Uterus (tissue), 4 donors: ENCODE results near the gene NECTIN1. TPM values are rescaled to one million over a fixed set of nuclear protein-coding genes. Genes with fewer than 3 reads are reported as not detected.

ENCODE experiments used
- DNase-seq, 2 donors: peaks; one replicate each; pipeline ENCODE4 v3.0.0-alpha.2; 2019 to 2020
- H3K27ac ChIP-seq, 2 donors: fragments of 200-600 bp; sonication (generic); 1 replicate in 1 of 2; 2 replicates in 1 of 2; pipeline ENCODE4 v1.5.1; 2016 to 2018
- H3K27me3 ChIP-seq, 2 donors: fragments of 200-600 bp; sonication (generic); one replicate each; pipeline ENCODE4 v1.5.1; 2018 to 2019; ENCODE audit warnings: control low read depth in 1 of 2
- H3K36me3 ChIP-seq, 2 donors: fragments of 200-600 bp; sonication (generic); one replicate each; pipeline ENCODE4 v1.5.1; 2019; ENCODE audit warnings: control low read depth in 1 of 2
- H3K4me1 ChIP-seq, 2 donors: fragments of 200-600 bp; sonication (generic); one replicate each; pipeline ENCODE4 v1.5.1; 2018 to 2019; ENCODE audit warnings: control low read depth in 1 of 2
- H3K4me3 ChIP-seq, 2 donors: fragments of 200-600 bp; sonication (generic); 1 replicate in 1 of 2; 2 replicates in 1 of 2; pipeline ENCODE4 v1.5.1; 2018 to 2019; ENCODE audit warnings: mild to moderate bottlenecking in 1 of 2
- H3K9me3 ChIP-seq, 2 donors: fragments of 200-600 bp; sonication (generic); one replicate each; pipeline ENCODE4 v1.5.1; 2019; ENCODE audit warnings: control low read depth in 1 of 2
- POLR2A ChIP-seq, 2 donors: fragments of 450-650 bp; IDR thresholded peaks; one replicate each; pipeline ENCODE4 v1.6.1; 2016; ENCODE audit warnings: antibody characterized with exemption in 2 of 2, mild to moderate bottlenecking in 1 of 2, moderate library complexity in 1 of 2
- intact Hi-C: fragments of 100-400 bp; cut with DNase I; formaldehyde crosslinking; loops from one replicate; pipeline ENCODE4 v1.15.1; 2023; ENCODE audit warnings: low total_unique reads
- total RNA-seq, 4 donors: library from RNA; depleted of rRNA in 3 of 4; stranded (reverse); fragments of >200 nt in 3 of 4; gene quantifications; one replicate each; pipeline versions ENCODE4 v1.1.0 to v1.2.4, GENCODE V29; 2014 to 2023
- TF ChIP-seq, protein P1 (sequence below), 4 experiments: fragments of 200-600 bp in 2 of 4; fragments of 450-650 bp in 2 of 4; sonication (generic) in 2 of 4; IDR thresholded peaks; one replicate each; pipeline ENCODE4 v1.5.1; 2016 to 2019; ENCODE audit warnings: antibody characterized with exemption in 4 of 4, mild to moderate bottlenecking in 2 of 4, moderate library complexity in 1 of 4
- donor health status: DM: yes; HTN: yes; CAD: no.

The NECTIN1 gene
- total RNA-seq, 4 donors from 2014 or later: 1.3 to 10.6 (median 9.2) TPM; not detected in 1

DNA sequence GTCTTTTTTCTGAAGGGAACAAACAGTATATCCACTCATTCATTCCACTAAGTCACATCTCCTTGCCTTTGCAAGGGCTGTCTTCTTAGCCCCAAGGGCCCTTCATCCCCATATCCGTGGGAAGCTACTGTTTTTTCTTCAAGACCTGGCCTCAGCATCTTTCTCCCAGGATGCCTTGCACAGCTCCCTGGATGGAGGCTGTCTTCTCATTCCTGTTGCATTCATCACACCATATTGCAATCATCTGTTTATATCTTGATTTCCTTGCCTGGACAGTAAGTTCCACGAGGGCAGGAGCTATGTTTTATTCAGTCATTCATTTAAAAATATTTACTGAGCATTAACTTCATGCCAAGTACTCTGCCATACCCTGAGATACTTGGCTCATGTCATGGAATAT, 29.3 kb upstream of the NECTIN1 start:
- intact Hi-C loops: no loop called here

DNA sequence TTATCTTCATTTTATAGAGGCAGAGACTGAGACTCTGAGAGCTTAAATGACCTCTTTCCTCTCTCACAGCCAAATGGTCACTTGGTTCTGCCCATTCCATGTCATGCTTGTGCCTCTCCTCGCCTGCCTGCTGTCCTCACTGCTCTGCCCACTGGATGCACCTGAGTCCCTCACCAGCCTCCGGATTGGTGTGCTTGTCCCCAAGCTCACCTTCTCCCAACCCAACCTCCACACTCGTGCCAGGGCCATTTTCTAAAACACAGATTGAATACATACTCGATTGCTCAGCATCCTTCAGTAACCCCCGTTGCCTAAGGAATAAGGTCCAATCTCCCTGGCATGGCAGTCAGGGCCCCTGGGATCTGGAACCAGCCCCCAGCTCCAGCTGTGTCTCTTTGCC, 28.4 kb upstream of the NECTIN1 start:
- intact Hi-C loops: no loop called here
- Histone ChIP-seq H3K27me3 (no peaks in the 10 kb centered on the region), H3K4me3 (no peak overlapping the region), H3K9me3 (no peaks in the 10 kb centered on the region), H3K36me3 (no peaks in the 10 kb centered on the region), H3K4me1 (no peaks in the 10 kb centered on the region), H3K27ac (no peak overlapping the region)
- TF ChIP-seq POLR2A (IDR thresholded peaks at IDR 0.05): no peak
- TF ChIP-seq, protein P1, sequence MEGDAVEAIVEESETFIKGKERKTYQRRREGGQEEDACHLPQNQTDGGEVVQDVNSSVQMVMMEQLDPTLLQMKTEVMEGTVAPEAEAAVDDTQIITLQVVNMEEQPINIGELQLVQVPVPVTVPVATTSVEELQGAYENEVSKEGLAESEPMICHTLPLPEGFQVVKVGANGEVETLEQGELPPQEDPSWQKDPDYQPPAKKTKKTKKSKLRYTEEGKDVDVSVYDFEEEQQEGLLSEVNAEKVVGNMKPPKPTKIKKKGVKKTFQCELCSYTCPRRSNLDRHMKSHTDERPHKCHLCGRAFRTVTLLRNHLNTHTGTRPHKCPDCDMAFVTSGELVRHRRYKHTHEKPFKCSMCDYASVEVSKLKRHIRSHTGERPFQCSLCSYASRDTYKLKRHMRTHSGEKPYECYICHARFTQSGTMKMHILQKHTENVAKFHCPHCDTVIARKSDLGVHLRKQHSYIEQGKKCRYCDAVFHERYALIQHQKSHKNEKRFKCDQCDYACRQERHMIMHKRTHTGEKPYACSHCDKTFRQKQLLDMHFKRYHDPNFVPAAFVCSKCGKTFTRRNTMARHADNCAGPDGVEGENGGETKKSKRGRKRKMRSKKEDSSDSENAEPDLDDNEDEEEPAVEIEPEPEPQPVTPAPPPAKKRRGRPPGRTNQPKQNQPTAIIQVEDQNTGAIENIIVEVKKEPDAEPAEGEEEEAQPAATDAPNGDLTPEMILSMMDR (IDR thresholded peaks at IDR 0.05): no peak
- no peak for DNase-seq

More for the DNA sequence above, 29.3 kb upstream of the NECTIN1 start:
- TF ChIP-seq, protein P1 (IDR thresholded peaks at IDR 0.05): no peak
- TF ChIP-seq POLR2A (IDR thresholded peaks at IDR 0.05): no peak
- Histone ChIP-seq H3K27ac (no peak overlapping the region), H3K4me3 (no peak overlapping the region), H3K36me3 (no peaks in the 10 kb centered on the region), H3K27me3 (no peaks in the 10 kb centered on the region), H3K9me3 (no peaks in the 10 kb centered on the region), H3K4me1 (no peaks in the 10 kb centered on the region)
- DNase-seq: no peak

DNA sequence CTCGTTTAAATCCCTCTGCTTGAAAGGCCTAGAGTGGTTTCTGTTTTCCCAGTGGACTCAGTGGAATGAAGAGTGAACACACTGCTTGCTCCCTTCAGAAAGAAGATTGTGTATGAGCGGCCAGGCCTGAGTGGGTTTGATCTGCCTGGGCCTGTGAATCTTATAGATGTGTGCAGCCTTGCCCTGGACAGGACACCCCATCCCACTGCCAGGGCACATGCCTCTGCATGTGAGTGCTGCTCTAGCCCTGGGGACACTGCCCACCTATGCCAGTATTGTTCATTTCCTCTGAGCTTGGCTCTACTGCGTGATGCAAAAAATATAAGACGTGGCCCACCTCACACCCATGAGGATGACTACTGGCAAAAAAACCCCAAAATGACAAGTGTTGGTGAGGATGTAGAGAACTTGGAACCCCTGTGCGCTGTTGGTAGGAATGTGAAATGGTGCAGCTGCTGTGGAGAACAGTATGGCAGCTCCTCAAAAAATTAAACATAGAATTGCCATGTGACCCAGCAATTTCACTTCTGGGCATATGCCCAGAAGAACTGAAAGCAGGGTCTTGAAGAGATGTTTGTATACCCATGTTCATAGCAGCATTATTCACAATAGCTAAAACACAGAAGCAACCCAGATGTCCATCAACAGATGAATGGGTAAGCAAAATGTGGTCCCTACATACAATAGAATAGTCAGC, 27.3 kb upstream of the NECTIN1 start:
- intact Hi-C loops: no loop called here
- H3K27me3 ChIP-seq: no peaks in the 10 kb centered on the region
- H3K4me1 ChIP-seq: no peaks in the 10 kb centered on the region
- TF ChIP-seq, protein P1 (IDR thresholded peaks at IDR 0.05): no peak
- TF ChIP-seq POLR2A (IDR thresholded peaks at IDR 0.05): no peak
- no peak overlapping the region for H3K27ac ChIP-seq
- no peaks in the 10 kb centered on the region for H3K9me3 ChIP-seq
- H3K36me3 ChIP-seq: no peaks in the 10 kb centered on the region
- no peak overlapping the region for H3K4me3 ChIP-seq
- DNase-seq: no peak

DNA sequence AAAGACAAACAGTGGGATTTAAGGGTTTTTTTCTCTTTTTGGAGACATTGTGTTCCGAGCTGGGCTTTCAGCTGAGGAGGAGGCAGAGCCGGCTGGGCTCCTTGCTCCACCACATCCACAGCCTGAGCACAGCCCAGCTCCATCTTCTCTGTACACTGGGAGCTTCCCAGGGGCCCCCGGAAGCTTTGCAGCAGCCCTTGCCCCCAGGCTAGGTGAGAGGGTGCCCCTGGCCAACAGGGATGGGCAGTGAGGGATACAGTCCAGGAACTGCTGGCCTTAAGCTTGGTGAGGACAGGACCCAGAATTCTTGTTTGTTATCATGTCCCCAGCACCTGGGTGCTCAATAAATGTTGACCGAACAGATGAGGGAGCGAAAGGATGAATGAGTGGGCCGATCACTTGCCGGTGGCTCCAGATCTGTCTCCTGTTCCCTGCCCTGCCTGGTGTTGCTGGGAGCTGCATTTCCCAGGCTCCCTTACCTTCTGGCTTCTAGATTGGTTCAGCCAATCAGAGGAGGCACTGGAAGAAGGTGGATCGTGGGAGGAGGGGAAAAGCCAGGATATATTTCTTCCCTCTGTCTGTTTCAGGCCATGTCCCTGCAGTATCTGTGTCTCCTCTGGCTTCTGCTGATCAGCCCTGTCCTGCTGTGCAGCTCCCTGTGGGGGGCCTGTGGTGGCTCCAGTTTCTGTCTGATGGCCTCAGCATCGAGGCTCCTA, 26.5 kb upstream of the NECTIN1 start:
- no peaks in the 10 kb centered on the region for H3K4me1 ChIP-seq
- H3K36me3 ChIP-seq: no peaks in the 10 kb centered on the region
- H3K9me3 ChIP-seq: no peaks in the 10 kb centered on the region
- H3K27ac ChIP-seq: no peak overlapping the region
- intact Hi-C loops: no loop called here
- DNase-seq: no peak
- H3K27me3 ChIP-seq: no peaks in the 10 kb centered on the region
- TF ChIP-seq POLR2A (IDR thresholded peaks at IDR 0.05): no peak
- TF ChIP-seq, protein P1 (IDR thresholded peaks at IDR 0.05): no peak
- H3K4me3 ChIP-seq: no peak overlapping the region

DNA sequence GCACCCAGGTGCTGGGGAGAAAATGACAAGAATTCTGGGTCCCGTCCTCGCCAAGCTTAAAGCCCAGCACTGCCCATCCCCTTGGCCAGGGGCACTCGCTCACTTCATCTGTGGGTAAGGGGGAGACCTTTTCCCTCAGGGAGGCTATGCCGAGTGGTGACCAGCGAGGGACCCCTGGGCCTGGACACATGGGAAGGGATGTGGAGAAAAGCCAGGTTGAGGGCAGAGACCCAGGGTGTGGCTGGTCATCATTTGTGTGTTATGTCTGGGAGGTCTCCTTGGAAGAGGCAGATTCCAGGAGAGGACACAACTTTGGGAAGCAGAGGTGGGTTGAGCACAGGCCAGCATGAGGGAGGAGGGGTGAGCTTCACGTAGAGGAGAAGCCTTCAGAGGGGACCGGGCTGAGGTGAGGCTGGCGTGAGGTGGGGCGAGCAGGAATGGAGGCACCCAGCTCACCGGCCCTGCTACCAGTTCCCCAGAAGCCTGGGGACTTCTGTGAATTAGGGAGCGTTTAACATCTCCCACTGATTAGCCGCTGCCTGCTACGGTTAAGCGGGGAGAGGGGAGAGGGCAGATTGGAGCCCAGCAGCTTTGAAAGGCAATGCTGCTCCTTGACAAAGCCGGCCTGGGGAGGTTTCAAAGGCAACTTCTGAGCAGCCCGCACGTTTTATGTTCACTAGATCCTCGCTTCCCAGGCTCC, 25.8 kb upstream of the NECTIN1 start:
- H3K27me3 ChIP-seq: no peaks in the 10 kb centered on the region
- H3K9me3 ChIP-seq: no peaks in the 10 kb centered on the region
- no peaks in the 10 kb centered on the region for H3K4me1 ChIP-seq
- no peak for TF ChIP-seq POLR2A (IDR thresholded peaks at IDR 0.05)
- TF ChIP-seq, protein P1 (IDR thresholded peaks at IDR 0.05): no peak
- no peak overlapping the region for H3K4me3 ChIP-seq
- H3K36me3 ChIP-seq: no peaks in the 10 kb centered on the region
- no peak overlapping the region for H3K27ac ChIP-seq
- DNase-seq: no peak
- intact Hi-C loops: no loop called here
